K562 (cell line): ENCODE results near the gene ATG4D. TPM values are rescaled to one million over a fixed set of nuclear protein-coding genes. Genes with fewer than 3 reads are reported as not detected.

Source experiments
- ATF2 ChIP-seq: sonication (generic); formaldehyde crosslinking; IDR thresholded peaks from 2 replicates; pipeline ENCODE4 v1.8.1; 2022; ENCODE audit warnings: missing genetic modification reagents
- BRF2 ChIP-seq: IDR thresholded peaks from 3 replicates; pipeline ENCODE4 v1.6.1; 2011; ENCODE audit warnings: borderline replicate concordance, mild to moderate bottlenecking; ENCODE audit not compliant: insufficient read length, insufficient read depth
- CEBPB ChIP-seq: fragments of 450-650 bp; IDR thresholded peaks from 2 replicates; pipeline ENCODE4 v1.6.1; 2016; ENCODE audit warnings: missing genetic modification characterization, missing compliant biosample characterization
- CEBPG ChIP-seq, 3 experiments: fragments of 200-800 bp in 1 of 3; sonication (Bioruptor generic) in 1 of 3; sonication (generic) in 1 of 3; formaldehyde crosslinking in 1 of 3; IDR thresholded peaks in 2 of 3; conservative IDR thresholded peaks in 1 of 3; 2 replicates each; pipeline versions ENCODE4 v1.6.1 to v1.8.0; 2016 to 2022; ENCODE audit warnings: missing compliant biosample characterization in 2 of 3, missing genetic modification characterization in 2 of 3, mild to moderate bottlenecking in 1 of 3, missing genetic modification reagents in 1 of 3
- HDAC6 ChIP-seq: IDR thresholded peaks from 2 replicates; pipeline ENCODE4 v1.6.1; 2012; ENCODE audit warnings: low read depth, mild to moderate bottlenecking, control low read depth, inconsistent platforms, low read length, moderate library complexity
- KDM1A ChIP-seq, 2 experiments: fragments of 450-650 bp; IDR thresholded peaks; 2 replicates each; pipeline ENCODE4 v1.6.1; 2016; ENCODE audit warnings: mild to moderate bottlenecking in 2 of 2
- MTA3 ChIP-seq: fragments of 450-650 bp; formaldehyde crosslinking; IDR thresholded peaks from 2 replicates; pipeline ENCODE4 v1.6.1; 2017; ENCODE audit warnings: mild to moderate bottlenecking, borderline replicate concordance
- NCOA4 ChIP-seq: fragments of 450-650 bp; IDR thresholded peaks from 2 replicates; pipeline ENCODE4 v1.6.1; 2018; ENCODE audit warnings: mild to moderate bottlenecking; ENCODE audit not compliant: partially characterized antibody
- NCOA6 ChIP-seq: fragments of 450-650 bp; IDR thresholded peaks from 2 replicates; pipeline ENCODE4 v1.6.1; 2017; ENCODE audit warnings: mild to moderate bottlenecking
- NUFIP1 ChIP-seq: fragments of 450-650 bp; IDR thresholded peaks from 2 replicates; pipeline ENCODE4 v1.6.1; 2018; ENCODE audit not compliant: partially characterized antibody
- RAD21 ChIP-seq, 2 experiments: fragments of 250-450 bp in 1 of 2; fragments of 450-650 bp in 1 of 2; sonication (Bioruptor Pico) in 1 of 2; formaldehyde crosslinking in 1 of 2; IDR thresholded peaks in 1 of 2; conservative IDR thresholded peaks in 1 of 2; 2 replicates each; pipeline versions ENCODE4 v1.4.0 to v1.8.0; 2020 to 2022; ENCODE audit warnings: mild to moderate bottlenecking in 2 of 2, moderate library complexity in 1 of 2
- RFX7 ChIP-seq: fragments of 250-450 bp; sonication (Bioruptor Pico); IDR thresholded peaks from 2 replicates; pipeline ENCODE4 v1.5.1; 2021; ENCODE audit warnings: mild to moderate bottlenecking
- SMARCC2 ChIP-seq: fragments of 450-650 bp; IDR thresholded peaks from 2 replicates; pipeline ENCODE4 v1.6.1; 2017; ENCODE audit warnings: antibody characterized with exemption, moderate library complexity, mild to moderate bottlenecking, low read depth
- TCFL5 ChIP-seq: fragments of 250-450 bp; sonication (Bioruptor Pico); conservative IDR thresholded peaks from 2 replicates; pipeline ENCODE4 v1.6.1; 2021; ENCODE audit warnings: mild to moderate bottlenecking, moderate library complexity, matching md5 sums
- XRCC4 ChIP-seq: IDR thresholded peaks from one replicate; pipeline ENCODE4 v1.6.1; 2011; ENCODE audit not compliant: insufficient read depth, insufficient read length; ENCODE audit errors: extremely low read depth
- ZBTB9 ChIP-seq: fragments of 450-650 bp; formaldehyde crosslinking; IDR thresholded peaks from 2 replicates; pipeline ENCODE4 v1.4.0; 2020; ENCODE audit warnings: mild to moderate bottlenecking, moderate library complexity
- ZFP1 ChIP-seq: fragments of 450-650 bp; formaldehyde crosslinking; IDR thresholded peaks from 2 replicates; pipeline ENCODE4 v1.4.0; 2020; ENCODE audit warnings: mild to moderate bottlenecking, mixed read lengths
- ZNF24 ChIP-seq: fragments of 450-650 bp; IDR thresholded peaks from 2 replicates; pipeline ENCODE4 v1.6.1; 2016
- ZNF592 ChIP-seq: fragments of 450-650 bp; IDR thresholded peaks from 2 replicates; pipeline ENCODE4 v1.6.1; 2017; ENCODE audit warnings: antibody characterized with exemption, mild to moderate bottlenecking
- ZNF778 ChIP-seq: fragments of 450-650 bp; formaldehyde crosslinking; IDR thresholded peaks from 2 replicates; pipeline ENCODE4 v1.4.0; 2020; ENCODE audit warnings: mild to moderate bottlenecking, moderate library complexity
- polyA plus RNA-seq, 8 experiments: library from polyadenylated mRNA; depleted of rRNA in 4 of 8; stranded (reverse) in 5 of 8; unstranded in 3 of 8; fragments of >200 nt; fragmentation: Nextera tagmentation in 2 of 8; fragmentation: Illumina TruSeq in 1 of 8; extraction: Ambion mirVana in 2 of 8; extraction: Trizol in 1 of 8; gene quantifications; 2 replicates each; pipeline versions ENCODE4 v1.2.1 to v1.2.3, GENCODE V29; 2011 to 2014; ENCODE audit warnings: inconsistent platforms in 1 of 8, missing spikeins in 1 of 8
- total RNA-seq, 7 experiments: library from RNA; depleted of rRNA in 6 of 7; stranded (reverse); fragments of >200 nt in 6 of 7; fragmentation: Illumina TruSeq in 2 of 7; extraction: Trizol in 2 of 7; gene quantifications; 2 replicates each; pipeline versions ENCODE4 v1.2.1 to v1.2.3, GENCODE V29; 2011 to 2021; ENCODE audit warnings: low replicate concordance in 1 of 7

ATG4D gene
- total and polyA plus RNA-seq, 9 of the 15 experiments (the other 6 are each of a cell fraction or from before 2014, with no cell fraction given): 0.51 to 66.1 (median 22.9) TPM

GRCh38 chr19:10503002-10503789 lies 40.5 kb upstream of the ATG4D start, which contains the start of gene KEAP1 (continued):
- TF ChIP-seq NCOA4 (no peak), BRF2 (no peak), ZBTB9 (CRISPR knock-in tag) (no peak), RAD21 (CRISPR knock-in tag; conservative IDR thresholded peaks at IDR 0.05 in 1 of 2, IDR thresholded peaks at IDR 0.05 in 1 of 2) (no peak), HDAC6 (no peak), ZFP1 (CRISPR knock-in tag) (no peak), ZNF24 (no peak), MTA3 (no peak; the same call in 1 of the 2 replicates), CEBPG (CRISPR knock-in tag; IDR thresholded peaks at IDR 0.05) (peak; percentile 82), CEBPG (tag; conservative IDR thresholded peaks at IDR 0.05 in 1 of 2, IDR thresholded peaks at IDR 0.05 in 1 of 2) (peak; percentile 74 to 90), ZNF592 (peak; percentile 93), RFX7 (CRISPR knock-in tag) (no peak), ATF2 (no peak), TCFL5 (CRISPR knock-in tag) (no peak), NUFIP1 (no peak), NCOA6 (peak; percentile 80), SMARCC2 (peak; percentile 31; the same call in 1 of the 2 replicates), ZNF778 (CRISPR knock-in tag) (no peak), CEBPB (tag) (peak; percentile 95), XRCC4 (no peak), KDM1A (IDR thresholded peaks at IDR 0.05) (no peak; a peak in 1 of 4 replicates)
